GM03348 (cell line): Measurements from ENCODE around the gene LIPA.
A peak's percentile ranks its signal among the peaks of the same experiment; 100 is the strongest.

Experiments used
- DNase-seq: peaks from one replicate; pipeline ENCODE4 v3.0.0; 2012; ENCODE audit warnings: low spot score

The LIPA gene

GRCh38 chr10:89240519-89240918 is 11.1 kb downstream of the LIPA start:
- DNase-seq: no peak

- DNase-seq: no peak
Measured at GRCh38 chr10:89238956-89239644, 12.5 kb downstream of the LIPA start.

GRCh38 chr10:89237849-89238248 is 13.7 kb downstream of the LIPA start:
- DNase-seq: no peak

GRCh38 chr10:89236226-89236797 is 15.3 kb downstream of the LIPA start:
- DNase-seq: peak; percentile 25

GRCh38 chr10:89235073-89235798 is 16.3 kb downstream of the LIPA start:
- DNase-seq: peak; percentile 63

GRCh38 chr10:89233033-89233432 is 18.5 kb downstream of the LIPA start:
- no peak for DNase-seq

GRCh38 chr10:89228962-89229361 is 22.6 kb downstream of the LIPA start:
- no peak for DNase-seq

GRCh38 chr10:89228146-89228545 is 23.4 kb downstream of the LIPA start:
- no peak for DNase-seq

- DNase-seq: no peak
Measured at GRCh38 chr10:89226891-89227290, 24.7 kb downstream of the LIPA start.

GRCh38 chr10:89224739-89225443 is 26.7 kb downstream of the LIPA start:
- DNase-seq: no peak

- peak; percentile 26 for DNase-seq
Measured at GRCh38 chr10:89221919-89222318, 29.7 kb downstream of the LIPA start.

- no peak for DNase-seq
Measured at GRCh38 chr10:89219513-89220218, 31.9 kb downstream of the LIPA start.

GRCh38 chr10:89217057-89217990 is 34.3 kb downstream of the LIPA start:
- DNase-seq: peak; percentile 48

GRCh38 chr10:89216056-89216455 is 35.5 kb downstream of the LIPA start:
- DNase-seq: no peak

- DNase-seq: peak; percentile 15
Measured at GRCh38 chr10:89215511-89215910, 36.1 kb downstream of the LIPA start.

- no peak for DNase-seq
Measured at GRCh38 chr10:89214566-89215165, 36.9 kb downstream of the LIPA start.

GRCh38 chr10:89213191-89213808 is 38.3 kb downstream of the LIPA start:
- DNase-seq: peak; percentile 37

GRCh38 chr10:89210794-89211425 is 40.7 kb downstream of the LIPA start:
- peak; percentile 13 for DNase-seq

GRCh38 chr10:89209718-89210117 is 41.9 kb downstream of the LIPA start:
- no peak for DNase-seq
